Measurements from ENCODE around the gene RALGPS2.

DNA sequence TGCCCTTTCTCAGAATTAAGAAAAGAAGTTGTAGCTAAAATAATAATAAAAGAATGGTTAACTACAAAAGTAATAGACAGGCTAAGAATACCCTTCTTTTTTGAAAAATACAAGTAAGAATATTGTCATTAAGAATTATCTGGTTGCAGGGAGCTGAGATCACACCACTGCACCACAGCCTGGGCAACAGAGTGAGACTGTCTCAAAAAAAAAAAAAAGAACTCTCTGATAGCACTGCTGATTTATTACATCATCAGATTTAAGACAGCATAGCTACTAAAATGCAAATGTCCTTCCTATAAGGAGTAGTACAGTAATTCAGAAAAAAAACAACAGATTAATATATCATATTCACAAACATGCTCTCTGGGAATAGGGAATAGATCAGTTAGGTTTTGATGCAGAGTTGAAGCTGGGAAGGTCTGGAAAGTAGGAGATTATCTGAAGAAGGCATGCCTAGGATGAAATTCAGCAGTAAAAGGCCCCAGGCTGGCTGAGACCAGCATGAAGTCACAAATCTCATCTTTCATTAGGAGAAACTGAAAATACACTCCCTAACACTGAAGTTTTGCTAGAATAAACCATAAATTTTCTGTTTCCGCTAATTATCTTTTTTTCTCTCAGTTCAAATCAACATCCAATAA, 176.6 kb downstream of the RALGPS2 start:
- TF ChIP-seq ZBTB26 (tag by site-specific recombination; optimal IDR thresholded peaks at IDR 0.05) (no peak), CTCF (tag by site-specific recombination; IDR thresholded peaks at IDR 0.05) (no peak), ZBTB17 (tag by site-specific recombination; IDR thresholded peaks at IDR 0.05) (no peak), ZNF768 (tag by site-specific recombination; IDR thresholded peaks at IDR 0.05) (no peak), YY2 (tag by site-specific recombination; IDR thresholded peaks at IDR 0.05) (no peak), HOXA7 (CRISPR knock-in tag; IDR thresholded peaks at IDR 0.05; ENCODE audit: borderline replicate concordance) (no peak), PRDM10 (tag by site-specific recombination; IDR thresholded peaks at IDR 0.05) (no peak)
- TF ChIP-seq, protein P1, sequence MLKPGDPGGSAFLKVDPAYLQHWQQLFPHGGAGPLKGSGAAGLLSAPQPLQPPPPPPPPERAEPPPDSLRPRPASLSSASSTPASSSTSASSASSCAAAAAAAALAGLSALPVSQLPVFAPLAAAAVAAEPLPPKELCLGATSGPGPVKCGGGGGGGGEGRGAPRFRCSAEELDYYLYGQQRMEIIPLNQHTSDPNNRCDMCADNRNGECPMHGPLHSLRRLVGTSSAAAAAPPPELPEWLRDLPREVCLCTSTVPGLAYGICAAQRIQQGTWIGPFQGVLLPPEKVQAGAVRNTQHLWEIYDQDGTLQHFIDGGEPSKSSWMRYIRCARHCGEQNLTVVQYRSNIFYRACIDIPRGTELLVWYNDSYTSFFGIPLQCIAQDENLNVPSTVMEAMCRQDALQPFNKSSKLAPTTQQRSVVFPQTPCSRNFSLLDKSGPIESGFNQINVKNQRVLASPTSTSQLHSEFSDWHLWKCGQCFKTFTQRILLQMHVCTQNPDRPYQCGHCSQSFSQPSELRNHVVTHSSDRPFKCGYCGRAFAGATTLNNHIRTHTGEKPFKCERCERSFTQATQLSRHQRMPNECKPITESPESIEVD (tag by site-specific recombination; IDR thresholded peaks at IDR 0.05), result no peak

Data from HEK293 (cell line).